K562 (cell line): ENCODE data around the gene ALK. TPM values are rescaled to one million over a fixed set of nuclear protein-coding genes. Genes with fewer than 3 reads are reported as not detected.

ENCODE experiments used
- ATAC-seq: fragments of 200-7000 bp; cut with Tn5 transposase; 3 replicates; pipeline ENCODE4 v1.9.1; 2020; ENCODE audit warnings: moderate library complexity
- BruUV-seq: library from RNA; stranded (reverse); fragments of 400-500 nt; replicated peaks from 2 replicates; lab custom pipeline; 2021; lab: Mats Ljungman, UMichigan
- CTCF ChIA-PET: fragments of 300-600 bp; formaldehyde crosslinking; extraction: SDS; loops from one replicate; lab custom pipeline; 2021; ENCODE audit warnings: low intra/inter-chr PET ratio; lab: Yijun Ruan, JAX
- POLR2A ChIA-PET: fragments of 300-600, 350-650 bp; sonication (Branson Sonifier 250); formaldehyde crosslinking; extraction: SDS; loops from one replicate; lab custom pipeline; 2021; ENCODE audit warnings: antibody characterized with exemption, inconsistent platforms; lab: Yijun Ruan, JAX
- DNase-seq, 4 experiments: peaks; one replicate each; pipeline versions ENCODE4 v3.0.0 to v3.0.0-alpha.2; 2011 to 2018; ENCODE audit warnings: low spot score in 3 of 4, mixed read lengths in 3 of 4; ENCODE audit errors: extremely low read depth in 1 of 4
- FAIRE-seq: peaks from 2 replicates; lab custom pipeline; 2011; peaks lifted over from hg19 to GRCh38; lab: Jason Lieb, UNC
- H2AFZ ChIP-seq: 2 replicates; pipeline ENCODE4 v1.6.0; 2011; ENCODE audit warnings: low read depth, low read length, control low read depth, inconsistent platforms
- H3K27ac ChIP-seq: fragments of 200-600 bp; 3 replicates; pipeline ENCODE4 v1.8.0; 2011; ENCODE audit warnings: low read depth, mild to moderate bottlenecking, control low read depth, inconsistent platforms, low read length, moderate library complexity, mixed read lengths; ENCODE audit errors: extremely low read depth
- H3K27me3 ChIP-seq, 2 experiments: fragments of 300-600 bp in 1 of 2; 2 replicates in 1 of 2; 3 replicates in 1 of 2; pipeline versions ENCODE4 v1.6.0 to v1.8.0; 2011; ENCODE audit warnings: inconsistent platforms in 2 of 2, low read length in 2 of 2, mild to moderate bottlenecking in 1 of 2, mixed read lengths in 1 of 2, moderate library complexity in 1 of 2; ENCODE audit not compliant: control insufficient read depth in 2 of 2, insufficient read depth in 2 of 2
- H3K36me3 ChIP-seq: fragments of 300-600 bp; 3 replicates; pipeline ENCODE4 v1.8.0; 2011; ENCODE audit warnings: mild to moderate bottlenecking, low read length, inconsistent platforms; ENCODE audit not compliant: control insufficient read depth, insufficient read depth
- H3K4me1 ChIP-seq, 2 experiments: fragments of 200-600 bp in 1 of 2; replicated peaks in 1 of 2; 2 replicates in 1 of 2; 3 replicates in 1 of 2; pipeline versions ENCODE4 v1.5.1 to v1.8.0; 2011; ENCODE audit warnings: inconsistent platforms in 2 of 2, low read length in 2 of 2, mild to moderate bottlenecking in 1 of 2, mixed read lengths in 1 of 2, moderate library complexity in 1 of 2; ENCODE audit not compliant: control insufficient read depth in 2 of 2, insufficient read depth in 2 of 2
- H3K4me2 ChIP-seq: 2 replicates; pipeline ENCODE4 v1.6.1; 2011; ENCODE audit warnings: low read length, control low read depth, inconsistent platforms, mixed read lengths; ENCODE audit not compliant: insufficient read depth
- H3K4me3 ChIP-seq: fragments of 200-600 bp; sonication (generic), shearing (Covaris generic); 2 replicates; pipeline ENCODE4 v1.5.1; 2016; ENCODE audit warnings: control low read depth, inconsistent platforms
- H3K79me2 ChIP-seq: fragments of 200-600 bp; 3 replicates; pipeline ENCODE4 v1.8.0; 2011; ENCODE audit warnings: low read length, inconsistent platforms; ENCODE audit not compliant: control insufficient read depth, insufficient read depth
- H3K9ac ChIP-seq, 2 experiments: 2 replicates each; pipeline versions ENCODE4 v1.6.0 to v1.6.1; 2011; ENCODE audit warnings: low read depth in 2 of 2, low read length in 2 of 2, control low read depth in 1 of 2, inconsistent platforms in 1 of 2, mild to moderate bottlenecking in 1 of 2, mixed read lengths in 1 of 2; ENCODE audit not compliant: insufficient read depth in 1 of 2
- H3K9me1 ChIP-seq: one replicate; pipeline ENCODE4 v1.6.0; 2011; ENCODE audit warnings: inconsistent platforms, mild to moderate bottlenecking, low read length, moderate library complexity; ENCODE audit not compliant: control insufficient read depth, insufficient read depth
- H3K9me3 ChIP-seq: replicated peaks from 2 replicates; pipeline ENCODE4 v1.5.1; 2011; ENCODE audit warnings: low read depth, low read length, inconsistent platforms; ENCODE audit not compliant: control insufficient read depth, insufficient read depth
- H4K20me1 ChIP-seq: replicated peaks from 2 replicates; pipeline ENCODE4 v1.6.1; 2011; ENCODE audit warnings: low read length, inconsistent platforms, mixed read lengths; ENCODE audit not compliant: control insufficient read depth, insufficient read depth
- ATF4 ChIP-seq: fragments of 450-650 bp; formaldehyde crosslinking; IDR thresholded peaks from 2 replicates; pipeline ENCODE4 v1.4.0; 2022; ENCODE audit warnings: mild to moderate bottlenecking, moderate library complexity
- BRCA1 ChIP-seq, 2 experiments: fragments of 450-650 bp in 1 of 2; sonication (generic) in 1 of 2; formaldehyde crosslinking in 1 of 2; IDR thresholded peaks; 2 replicates each; pipeline versions ENCODE4 v1.5.0 to v1.6.1; 2017 to 2020; ENCODE audit warnings: mild to moderate bottlenecking in 1 of 2, missing genetic modification reagents in 1 of 2
- CBX2 ChIP-seq: fragments of 200-600 bp; sonication (generic); IDR thresholded peaks from one replicate; pipeline ENCODE4 v1.6.1; 2012; ENCODE audit warnings: mild to moderate bottlenecking, low read length, inconsistent platforms; ENCODE audit not compliant: insufficient read depth, poor library complexity, severe bottlenecking
- KLF13 ChIP-seq: fragments of 450-650 bp; IDR thresholded peaks from 2 replicates; pipeline ENCODE4 v1.6.1; 2016; ENCODE audit warnings: missing genetic modification characterization, low read depth, mild to moderate bottlenecking, missing compliant biosample characterization, moderate library complexity, borderline replicate concordance
- MXD1 ChIP-seq: fragments of 250-450 bp; sonication (Bioruptor Pico); IDR thresholded peaks from 2 replicates; pipeline ENCODE4 v1.8.0; 2021; ENCODE audit warnings: borderline replicate concordance, mild to moderate bottlenecking, moderate library complexity; ENCODE audit not compliant: poor library complexity, severe bottlenecking
- SMARCA4 ChIP-seq: fragments of 450-650 bp; IDR thresholded peaks from 2 replicates; pipeline ENCODE4 v1.6.1; 2016
- VEZF1 ChIP-seq: fragments of 200-800 bp; sonication (Bioruptor generic); IDR thresholded peaks from 2 replicates; pipeline ENCODE4 v1.6.1; 2017; ENCODE audit warnings: missing genetic modification characterization, missing compliant biosample characterization
- XRCC5 ChIP-seq: fragments of 200-400 bp; formaldehyde crosslinking; IDR thresholded peaks from 2 replicates; pipeline ENCODE4 v1.6.1; 2017; ENCODE audit warnings: low read depth, mild to moderate bottlenecking, low read length
- ZBTB17 ChIP-seq: fragments of 450-650 bp; formaldehyde crosslinking; IDR thresholded peaks from 2 replicates; pipeline ENCODE4 v1.4.0; 2020; ENCODE audit warnings: mild to moderate bottlenecking
- ZBTB33 ChIP-seq: sonication (generic); formaldehyde crosslinking; IDR thresholded peaks from 2 replicates; pipeline ENCODE4 v1.8.1; 2023; ENCODE audit warnings: mild to moderate bottlenecking, missing genetic modification reagents
- WGBS: fragments of 100-300 bp; shearing (Covaris generic); methylation state at CpG from one replicate; pipeline ENCODE4 v1.1.6; 2016; ENCODE audit warnings: low coverage, mixed read lengths; ENCODE audit not compliant: insufficient coverage; ENCODE audit errors: missing lambda C conversion rate; 5-methylcytosine and 5-hydroxymethylcytosine counted together
- in situ Hi-C: fragments of 300-500 bp; cut with MboI; formaldehyde crosslinking; loops from 4 replicates; pipeline ENCODE4 v1.15.0; 2018; ENCODE audit warnings: inconsistent platforms, mixed read lengths
- intact Hi-C: fragments of 100-400 bp; cut with micrococcal nuclease; formaldehyde crosslinking; loops from 2 replicates; pipeline ENCODE4 v1.14.2; 2022
- polyA plus RNA-seq, 8 experiments: library from polyadenylated mRNA; depleted of rRNA in 4 of 8; stranded (reverse) in 5 of 8; unstranded in 3 of 8; fragments of >200 nt; fragmentation: Nextera tagmentation in 2 of 8; fragmentation: Illumina TruSeq in 1 of 8; extraction: Ambion mirVana in 2 of 8; extraction: Trizol in 1 of 8; gene quantifications; 2 replicates each; pipeline versions ENCODE4 v1.2.1 to v1.2.3, GENCODE V29; 2011 to 2014; ENCODE audit warnings: inconsistent platforms in 1 of 8, missing spikeins in 1 of 8
- total RNA-seq, 7 experiments: library from RNA; depleted of rRNA in 6 of 7; stranded (reverse); fragments of >200 nt in 6 of 7; fragmentation: Illumina TruSeq in 2 of 7; extraction: Trizol in 2 of 7; gene quantifications; 2 replicates each; pipeline versions ENCODE4 v1.2.1 to v1.2.3, GENCODE V29; 2011 to 2021; ENCODE audit warnings: low replicate concordance in 1 of 7

ALK gene
- total and polyA plus RNA-seq, 9 of the 15 experiments (the other 6 are each of a cell fraction or from before 2014, with no cell fraction given): not detected

GRCh38 chr2:29561181-29561580 is 360.2 kb downstream of the ALK start:
- DNase-seq (no peak), ATAC-seq (no peak)
- CTCF ChIA-PET: no interaction called here
- Histone ChIP-seq H3K9me3 (no peaks in the 10 kb centered on the region), H3K9ac (no peak overlapping the region), H3K27ac (no peak overlapping the region), H4K20me1 (no peaks in the 10 kb centered on the region; the same call in 1 of the 2 replicates), H3K9me1 (no peaks in the 10 kb centered on the region)
- intact Hi-C loops: no loop called here
- WGBS: 2% methylated on average over 6 of the region's 6 CpGs
- TF ChIP-seq CBX2 (no peak), ATF4 (CRISPR knock-in tag) (no peak), KLF13 (tag) (no peak), ZBTB33 (CRISPR knock-in tag) (no peak), MXD1 (no peak), XRCC5 (no peak), VEZF1 (CRISPR knock-in tag) (no peak), SMARCA4 (no peak), BRCA1 (IDR thresholded peaks at IDR 0.05) (no peak), BRCA1 (CRISPR knock-in tag; IDR thresholded peaks at IDR 0.05) (no peak), ZBTB17 (CRISPR knock-in tag) (no peak)
- TF ChIP-seq, all 486 proteins: peak for 0
- H3K36me3 ChIP-seq: no peaks in the 10 kb centered on the region
- H3K4me3 ChIP-seq: no peak overlapping the region
- no peak overlapping the region for H3K4me2 ChIP-seq
- FAIRE-seq: no peak
- no peaks in the 10 kb centered on the region for H3K79me2 ChIP-seq
- in situ Hi-C loops: no loop called here
- no peaks in the 10 kb centered on the region for H3K4me1 ChIP-seq
- POLR2A ChIA-PET: interaction anchor here (0.7 to 1.3 kb wide), 3 partner anchors 10 to 28 kb away, joined by 3 read pairs; no protein-coding TSS in a partner anchor
- H2AFZ ChIP-seq: no peak overlapping the region
- BruUV-seq: no TSS peak
- H3K27me3 ChIP-seq: no peaks in the 10 kb centered on the region
